ENCODE measurements around the gene CYP19A1.

Gene CYP19A1

DNA sequence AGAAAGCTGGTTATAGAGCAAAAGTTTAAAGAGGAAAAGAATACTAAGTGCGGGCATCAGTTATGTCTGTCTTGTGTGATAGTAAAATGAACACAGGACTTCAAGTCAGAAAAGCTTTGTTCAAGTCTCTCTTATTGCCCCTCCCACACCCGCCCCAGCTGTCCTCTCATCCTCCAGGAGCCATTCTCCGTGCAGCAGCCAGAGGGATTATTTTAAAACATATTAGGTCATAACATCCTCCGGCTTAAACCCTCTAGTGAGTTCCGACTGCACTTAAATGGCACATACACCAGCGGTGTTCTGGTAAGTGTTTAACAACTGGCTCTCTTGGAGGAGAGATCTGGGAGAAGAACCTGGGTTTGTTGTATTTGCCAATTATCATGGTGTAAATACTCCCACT, 138.9 kb downstream of the CYP19A1 start:
- no peak overlapping the region for H2AFZ ChIP-seq (ENCODE audit: low read depth, low read length)
- H4K20me1 ChIP-seq (ENCODE audit: insufficient read depth, low read length): no peaks in the 10 kb centered on the region
- H3K27me3 ChIP-seq (ENCODE audit: low read depth, low read length): peaks cover 21% of the 10 kb centered on the region
- H3K4me1 ChIP-seq (ENCODE audit: low read length): no peaks in the 10 kb centered on the region
- no peak overlapping the region for H3K9ac ChIP-seq (ENCODE audit: low read length)
- H3K36me3 ChIP-seq (replicated peaks; ENCODE audit: low read depth, low read length): no peaks in the 10 kb centered on the region
- H3K27ac ChIP-seq (ENCODE audit: low read length): no peak overlapping the region
- no peaks in the 10 kb centered on the region for H3K9me3 ChIP-seq (ENCODE audit: insufficient read depth, low read length)
- H3K4me2 ChIP-seq (ENCODE audit: low read length): no peak overlapping the region
- no peaks in the 10 kb centered on the region for H3K79me2 ChIP-seq (ENCODE audit: low read length)
- no peak overlapping the region for H3K4me3 ChIP-seq (ENCODE audit: low read length)
- TF ChIP-seq, protein P1, sequence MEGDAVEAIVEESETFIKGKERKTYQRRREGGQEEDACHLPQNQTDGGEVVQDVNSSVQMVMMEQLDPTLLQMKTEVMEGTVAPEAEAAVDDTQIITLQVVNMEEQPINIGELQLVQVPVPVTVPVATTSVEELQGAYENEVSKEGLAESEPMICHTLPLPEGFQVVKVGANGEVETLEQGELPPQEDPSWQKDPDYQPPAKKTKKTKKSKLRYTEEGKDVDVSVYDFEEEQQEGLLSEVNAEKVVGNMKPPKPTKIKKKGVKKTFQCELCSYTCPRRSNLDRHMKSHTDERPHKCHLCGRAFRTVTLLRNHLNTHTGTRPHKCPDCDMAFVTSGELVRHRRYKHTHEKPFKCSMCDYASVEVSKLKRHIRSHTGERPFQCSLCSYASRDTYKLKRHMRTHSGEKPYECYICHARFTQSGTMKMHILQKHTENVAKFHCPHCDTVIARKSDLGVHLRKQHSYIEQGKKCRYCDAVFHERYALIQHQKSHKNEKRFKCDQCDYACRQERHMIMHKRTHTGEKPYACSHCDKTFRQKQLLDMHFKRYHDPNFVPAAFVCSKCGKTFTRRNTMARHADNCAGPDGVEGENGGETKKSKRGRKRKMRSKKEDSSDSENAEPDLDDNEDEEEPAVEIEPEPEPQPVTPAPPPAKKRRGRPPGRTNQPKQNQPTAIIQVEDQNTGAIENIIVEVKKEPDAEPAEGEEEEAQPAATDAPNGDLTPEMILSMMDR (IDR thresholded peaks at IDR 0.05; ENCODE audit: low read depth, low read length): no peak
- no peak for TF ChIP-seq EZH2phosphoT487 (IDR thresholded peaks at IDR 0.05; ENCODE audit: low read depth)

GRCh38 chr15:51198701-51199232, 139.6 kb downstream of the CYP19A1 start:
- Histone ChIP-seq H4K20me1 (ENCODE audit: insufficient read depth, low read length) (no peaks in the 10 kb centered on the region), H3K4me1 (ENCODE audit: low read length) (no peaks in the 10 kb centered on the region), H3K4me2 (ENCODE audit: low read length) (no peak overlapping the region), H3K9me3 (ENCODE audit: insufficient read depth, low read length) (no peaks in the 10 kb centered on the region), H3K36me3 (replicated peaks; ENCODE audit: low read depth, low read length) (no peaks in the 10 kb centered on the region), H3K79me2 (ENCODE audit: low read length) (no peaks in the 10 kb centered on the region), H3K9ac (ENCODE audit: low read length) (no peak overlapping the region), H2AFZ (ENCODE audit: low read depth, low read length) (no peak overlapping the region), H3K27ac (ENCODE audit: low read length) (no peak overlapping the region), H3K4me3 (ENCODE audit: low read length) (no peak overlapping the region), H3K27me3 (ENCODE audit: low read depth, low read length) (peaks cover 20% of the 10 kb centered on the region)
- no peak for TF ChIP-seq EZH2phosphoT487 (IDR thresholded peaks at IDR 0.05; ENCODE audit: low read depth)
- TF ChIP-seq, protein P1 (IDR thresholded peaks at IDR 0.05; ENCODE audit: low read depth, low read length): no peak

DNA sequence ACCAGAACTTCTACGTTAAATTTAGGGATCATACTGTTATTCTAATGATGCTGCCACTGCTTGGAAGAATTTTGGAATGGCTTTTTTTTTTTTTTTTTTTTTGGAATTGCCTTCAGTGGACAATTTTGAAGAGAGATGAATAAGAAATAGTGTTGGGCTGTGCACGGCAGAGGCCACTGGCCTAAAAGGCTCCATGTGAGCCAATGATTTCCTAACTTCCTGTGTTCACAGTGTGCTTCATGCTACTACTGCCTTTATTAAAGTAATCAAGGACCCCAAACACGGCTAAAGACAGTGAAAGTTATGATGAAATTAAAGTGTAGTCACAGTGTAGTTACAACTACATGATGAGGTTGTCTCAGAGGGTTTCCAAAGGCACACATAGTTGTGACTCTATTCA, 142.9 kb downstream of the CYP19A1 start:
- Histone ChIP-seq H2AFZ (ENCODE audit: low read depth, low read length) (no peak overlapping the region), H3K27ac (ENCODE audit: low read length) (no peak overlapping the region), H3K4me2 (ENCODE audit: low read length) (no peak overlapping the region), H3K4me1 (ENCODE audit: low read length) (0 out of 2 replicates have a peak, but pooled peaks cover 6% of the 10 kb centered on the region), H3K9ac (ENCODE audit: low read length) (no peak overlapping the region), H3K79me2 (ENCODE audit: low read length) (no peaks in the 10 kb centered on the region), H3K4me3 (ENCODE audit: low read length) (no peak overlapping the region), H3K27me3 (ENCODE audit: low read depth, low read length) (peaks cover 28% of the 10 kb centered on the region), H3K9me3 (ENCODE audit: insufficient read depth, low read length) (no peaks in the 10 kb centered on the region), H4K20me1 (ENCODE audit: insufficient read depth, low read length) (no peaks in the 10 kb centered on the region), H3K36me3 (replicated peaks; ENCODE audit: low read depth, low read length) (no peaks in the 10 kb centered on the region)
- TF ChIP-seq, protein P1 (IDR thresholded peaks at IDR 0.05; ENCODE audit: low read depth, low read length): no peak
- TF ChIP-seq EZH2phosphoT487 (IDR thresholded peaks at IDR 0.05; ENCODE audit: low read depth): no peak

DNA sequence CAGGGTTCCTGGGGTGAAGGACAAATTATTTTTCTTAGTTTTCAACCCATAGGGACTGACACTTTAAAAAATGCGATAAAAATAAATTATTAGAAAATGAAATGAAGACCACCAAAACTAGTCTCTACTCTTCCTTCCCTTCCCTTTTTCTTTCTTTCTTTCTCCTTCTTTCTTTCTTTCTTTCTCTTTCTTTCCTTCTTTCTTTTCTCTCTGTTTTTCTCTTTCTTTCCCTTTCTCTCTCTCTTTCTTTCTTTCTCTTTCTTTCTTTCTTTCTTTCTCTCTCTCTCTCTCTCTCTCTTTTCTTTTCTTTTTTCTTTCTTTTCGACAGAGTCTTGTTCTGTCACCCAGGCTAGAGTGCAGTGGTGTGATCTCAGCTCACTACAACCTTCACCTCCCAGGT, 144.4 kb downstream of the CYP19A1 start:
- H2AFZ ChIP-seq (ENCODE audit: low read depth, low read length): no peak overlapping the region
- TF ChIP-seq, protein P1 (IDR thresholded peaks at IDR 0.05; ENCODE audit: low read depth, low read length): no peak
- no peak for TF ChIP-seq EZH2phosphoT487 (IDR thresholded peaks at IDR 0.05; ENCODE audit: low read depth)
- no peaks in the 10 kb centered on the region for H4K20me1 ChIP-seq (ENCODE audit: insufficient read depth, low read length)
- H3K4me3 ChIP-seq (ENCODE audit: low read length): no peak overlapping the region
- H3K27me3 ChIP-seq (ENCODE audit: low read depth, low read length): peaks cover 28% of the 10 kb centered on the region
- no peak overlapping the region for H3K27ac ChIP-seq (ENCODE audit: low read length)
- no peak overlapping the region for H3K9ac ChIP-seq (ENCODE audit: low read length)
- no peaks in the 10 kb centered on the region for H3K36me3 ChIP-seq (replicated peaks; ENCODE audit: low read depth, low read length)
- H3K9me3 ChIP-seq (ENCODE audit: insufficient read depth, low read length): no peaks in the 10 kb centered on the region
- peaks cover 14% of the 10 kb centered on the region for H3K4me1 ChIP-seq (ENCODE audit: low read length)
- no peaks in the 10 kb centered on the region for H3K79me2 ChIP-seq (ENCODE audit: low read length)
- H3K4me2 ChIP-seq (ENCODE audit: low read length): no peak overlapping the region

Data from OCI-LY3 (cell line).